ENCODE measurements around the gene KCND1.
A peak's percentile ranks its signal among the peaks of the same experiment; 100 is the strongest.

KCND1 gene

GRCh38 chrX:48914593-48915493, 56.8 kb downstream of the KCND1 start:
- DNase-seq (ENCODE audit: low read depth in 2 of 3, low spot score in 2 of 3): no peak

- DNase-seq (ENCODE audit: low read depth in 2 of 3, low spot score in 2 of 3): no peak
Measured at GRCh38 chrX:48913605-48914366, 57.9 kb downstream of the KCND1 start.

GRCh38 chrX:48911412-48912182, 60.0 kb downstream of the KCND1 start, which contains the start of gene SLC35A2:
SLC35A2 (minus strand) TSS chrX:48911646; CDS start chrX:48911636, 10 bp downstream.
- DNase-seq (ENCODE audit: low read depth in 2 of 3, low spot score in 2 of 3): peak; percentile 67 to 85 (median 71)
